GM21526 (cell line): ENCODE results near the gene OR13C2.

Source experiments
- ATAC-seq: cut with Tn5 transposase; IDR thresholded peaks from one replicate; pipeline ENCODE4 v1.9.1; 2021; ENCODE audit warnings: moderate library complexity; ENCODE audit not compliant: unreplicated experiment, low FRiP score

Gene OR13C2

GRCh38 chr9:104555521-104555920 is 49.9 kb downstream of the OR13C2 start:
- ATAC-seq: no peak
